T-cell (primary cell): ENCODE data around the gene INTS6. TPM values are rescaled to one million over a fixed set of nuclear protein-coding genes. Genes with fewer than 3 reads are reported as not detected.

Experiments used
- ATAC-seq, 4 experiments: fragments of 200-7000 bp in 3 of 4; fragments of 150-1000 bp in 1 of 4; cut with Tn5 transposase; replicated peaks in 1 of 4; 1 replicate in 3 of 4; 2 replicates in 1 of 4; pipeline ENCODE4 v1.10.0; 2021; ENCODE audit warnings: moderate library complexity in 3 of 4, mild to moderate bottlenecking in 2 of 4, moderate number of reproducible peaks in 1 of 4
- CTCF ChIA-PET, 2 donors: fragments of 300-600 bp; sonication (Branson Sonifier 250); formaldehyde crosslinking; loops; one replicate each; lab custom pipeline; 2022; ENCODE audit warnings: antibody characterized with exemption in 2 of 2; lab: Charles Lee
- POLR2A ChIA-PET, 2 donors: fragments of 300-600 bp; sonication (Branson Sonifier 250); formaldehyde crosslinking; loops; one replicate each; lab custom pipeline; 2022; ENCODE audit warnings: antibody characterized with exemption in 2 of 2; lab: Charles Lee
- DNase-seq, 35 experiments: peaks; one replicate each; pipeline versions ENCODE4 v3.0.0 to v3.0.0-alpha.2; 2013 to 2023
- H3K27ac ChIP-seq: one replicate; pipeline ENCODE4 v1.5.1; 2013; ENCODE audit warnings: low read length
- H3K27me3 ChIP-seq, 2 experiments: replicated peaks in 1 of 2; 1 replicate in 1 of 2; 2 replicates in 1 of 2; pipeline versions ENCODE4 v1.6.1 to v1.7.0; 2013; ENCODE audit warnings: low read length in 1 of 2, mixed read lengths in 1 of 2; ENCODE audit not compliant: control insufficient read depth in 2 of 2, insufficient read depth in 2 of 2; ENCODE audit errors: extremely low read depth in 1 of 2
- H3K36me3 ChIP-seq, 2 donors: 1 replicate in 1 of 2; 2 replicates in 1 of 2; pipeline versions ENCODE4 v1.6.1 to v1.7.0; 2013; ENCODE audit warnings: low read length in 1 of 2; ENCODE audit not compliant: control insufficient read depth in 2 of 2, insufficient read depth in 1 of 2; ENCODE audit errors: extremely low read depth in 1 of 2
- H3K4me1 ChIP-seq, 2 experiments: 1 replicate in 1 of 2; 2 replicates in 1 of 2; pipeline versions ENCODE4 v1.6.1 to v1.7.0; 2013; ENCODE audit warnings: low read length in 2 of 2, mixed read lengths in 1 of 2; ENCODE audit not compliant: insufficient read depth in 2 of 2, control insufficient read depth in 1 of 2; ENCODE audit errors: extremely low read depth in 1 of 2
- H3K4me3 ChIP-seq, 2 donors: 1 replicate in 1 of 2; 2 replicates in 1 of 2; pipeline versions ENCODE4 v1.5.1 to v1.7.0; 2013; ENCODE audit warnings: mild to moderate bottlenecking in 2 of 2, low read length in 1 of 2, moderate library complexity in 1 of 2; ENCODE audit not compliant: control insufficient read depth in 1 of 2; ENCODE audit errors: extremely low read depth in 1 of 2
- H3K9me3 ChIP-seq: 2 replicates; pipeline ENCODE4 v1.7.0; 2013
- H3K27ac Mint-ChIP-seq, 2 donors: one replicate each; pipeline ENCODE4 v1.8.0; 2020 to 2021; ENCODE audit warnings: mild to moderate bottlenecking in 2 of 2, mixed read lengths in 2 of 2
- H3K27me3 Mint-ChIP-seq, 2 donors: one replicate each; pipeline ENCODE4 v1.8.0; 2021 to 2022; ENCODE audit warnings: mixed read lengths in 2 of 2
- H3K36me3 Mint-ChIP-seq: one replicate; pipeline ENCODE4 v1.8.0; 2021; ENCODE audit warnings: mixed read lengths
- H3K4me1 Mint-ChIP-seq, 3 donors: one replicate each; pipeline ENCODE4 v1.8.0; 2020 to 2022; ENCODE audit warnings: mixed read lengths in 3 of 3, mild to moderate bottlenecking in 1 of 3
- H3K4me3 Mint-ChIP-seq, 3 donors: one replicate each; pipeline ENCODE4 v1.8.0; 2020 to 2022; ENCODE audit warnings: mild to moderate bottlenecking in 3 of 3, mixed read lengths in 3 of 3, moderate library complexity in 3 of 3
- H3K9me3 Mint-ChIP-seq, 3 donors: one replicate each; pipeline ENCODE4 v1.8.0; 2020 to 2022; ENCODE audit warnings: mixed read lengths in 3 of 3
- WGBS: methylation state at CpG from one replicate; pipeline ENCODE4 v1.1.5; 2013; ENCODE audit warnings: missing lambda C conversion rate; ENCODE audit not compliant: insufficient coverage; 5-methylcytosine and 5-hydroxymethylcytosine counted together
- total RNA-seq, 35 experiments: library from RNA in 6 of 35; stranded (reverse) in 6 of 35; fragments of 120-200 nt in 1 of 35; gene quantifications; one replicate each; pipeline versions ENCODE4 v1.2.1 to v1.2.4 and lab custom pipeline; 2013 to 2026

The INTS6 gene
- total RNA-seq, 5 donors from 2014 or later (not counting 1 experiment from before 2014, with no cell fraction given) = 50.0 to 77.9 (median 58.7) TPM

- Mint-ChIP-seq H3K4me1 (peaks cover 5 to 20% (median 16%) of the 10 kb centered on the region in 3 donors), H3K9me3 (no peaks in the 10 kb centered on the region), H3K4me3 (no peak overlapping the region), H3K27me3 (no peaks in the 10 kb centered on the region), H3K27ac (no peak overlapping the region), H3K36me3 (peaks cover 3% of the 10 kb centered on the region)
- ChIA-PET CTCF (interaction anchor here (0.6 to 1.9 kb wide), 2 partner anchors 359 to 389 kb away, joined by 3 to 7 read pairs; no protein-coding TSS in a partner anchor), POLR2A (interaction anchor here in 1 of 2 donors (0.5 kb wide), 1 partner anchor 41 kb away, joined by 3 read pairs; no protein-coding TSS in a partner anchor)
- Histone ChIP-seq H3K4me3 (no peak overlapping the region), H3K36me3 (no peaks in the 10 kb centered on the region), H3K4me1 (peaks cover 0 to 9% of the 10 kb centered on the region in 2 experiments), H3K27ac (no peak overlapping the region), H3K9me3 (no peaks in the 10 kb centered on the region), H3K27me3 (no peaks in the 10 kb centered on the region)
- ATAC-seq (no peak), DNase-seq (no peak)
- no CpG with 5 or more reads among the region's 4 CpGs for WGBS
Observed at GRCh38 chr13:51437550-51438127, 15.2 kb downstream of the INTS6 start.

GRCh38 chr13:51435002-51435578 lies 17.7 kb downstream of the INTS6 start:
- Mint-ChIP-seq H3K36me3 (peaks cover 7% of the 10 kb centered on the region), H3K9me3 (no peaks in the 10 kb centered on the region), H3K4me1 (peaks cover 18 to 27% (median 26%) of the 10 kb centered on the region in 3 donors), H3K4me3 (no peak overlapping the region), H3K27ac (no peak overlapping the region), H3K27me3 (no peaks in the 10 kb centered on the region)
- Histone ChIP-seq H3K4me1 (peaks cover 0 to 9% of the 10 kb centered on the region in 2 experiments), H3K4me3 (no peak overlapping the region), H3K36me3 (no peaks in the 10 kb centered on the region), H3K27me3 (no peaks in the 10 kb centered on the region), H3K9me3 (no peaks in the 10 kb centered on the region), H3K27ac (no peak overlapping the region)
- no CpG with 5 or more reads among the region's 1 CpG for WGBS
- ChIA-PET CTCF (interaction anchor here (0.5 to 3.4 kb wide), 32 partner anchors 9 to 1642 kb away, joined by 3 to 85 read pairs (median 4); partner anchors contain the start of gene INTS6 (in 1 of the 2)), POLR2A (interaction anchor here (0.6 to 2.1 kb wide), 7 partner anchors 10 to 1933 kb away, joined by 3 to 15 read pairs (median 5); partner anchors contain the start of gene INTS6 (in 2 of the 2))
- ATAC-seq (peak in 1 of 4 experiments; percentile 51), DNase-seq (peak in 1 of 35 experiments; percentile 58)

GRCh38 chr13:51432576-51432975 lies 20.3 kb downstream of the INTS6 start:
- Histone ChIP-seq H3K27me3 (no peaks in the 10 kb centered on the region), H3K9me3 (no peaks in the 10 kb centered on the region), H3K27ac (no peak overlapping the region), H3K36me3 (peaks cover 0 to 11% of the 10 kb centered on the region in 2 donors), H3K4me3 (no peak overlapping the region), H3K4me1 (peaks cover 0 to 11% of the 10 kb centered on the region in 2 experiments)
- no CpG with 5 or more reads among the region's 2 CpGs for WGBS
- Mint-ChIP-seq H3K27me3 (no peaks in the 10 kb centered on the region), H3K27ac (no peak overlapping the region), H3K4me3 (no peak overlapping the region), H3K4me1 (peaks cover 31 to 41% (median 41%) of the 10 kb centered on the region in 3 donors), H3K9me3 (no peaks in the 10 kb centered on the region), H3K36me3 (peaks cover 18% of the 10 kb centered on the region)
- ATAC-seq (no peak), DNase-seq (no peak)
- ChIA-PET POLR2A (no interaction called here), CTCF (interaction anchor here (1.1 to 3.4 kb wide), 3 partner anchors 9 to 366 kb away, joined by 5 to 85 read pairs (median 29); no protein-coding TSS in a partner anchor)

GRCh38 chr13:51426982-51427381 lies 25.9 kb downstream of the INTS6 start:
- peaks cover 0 to 13% of the 10 kb centered on the region in 2 donors for H3K36me3 ChIP-seq
- CTCF ChIA-PET = no interaction called here
- H3K4me1 ChIP-seq = peaks cover 4 to 30% of the 10 kb centered on the region in 2 experiments
- Mint-ChIP-seq H3K27me3 (no peaks in the 10 kb centered on the region), H3K36me3 (peaks cover 31% of the 10 kb centered on the region), H3K9me3 (no peaks in the 10 kb centered on the region), H3K4me3 (peak overlapping the region in 1 of 3 donors; percentile 4), H3K4me1 (peaks cover 75 to 77% (median 76%) of the 10 kb centered on the region in 3 donors), H3K27ac (no peak overlapping the region)
- H3K4me3 ChIP-seq = no peak overlapping the region
- no peak for DNase-seq
- POLR2A ChIA-PET = interaction anchor here in 1 of 2 donors (2.0 kb wide), 1 partner anchor 26 kb away, joined by 5 read pairs; no protein-coding TSS in a partner anchor
- H3K27ac ChIP-seq = no peak overlapping the region
- no peak for ATAC-seq
- H3K27me3 ChIP-seq = no peaks in the 10 kb centered on the region
- no peaks in the 10 kb centered on the region for H3K9me3 ChIP-seq

GRCh38 chr13:51425410-51426042 lies 27.3 kb downstream of the INTS6 start:
- no CpG with 5 or more reads among the region's 4 CpGs for WGBS
- peaks cover 82 to 84% (median 83%) of the 10 kb centered on the region in 3 donors for H3K4me1 Mint-ChIP-seq
- no peaks in the 10 kb centered on the region for H3K27me3 ChIP-seq
- peaks cover 9 to 42% of the 10 kb centered on the region in 2 experiments for H3K4me1 ChIP-seq
- DNase-seq = no peak
- H3K27me3 Mint-ChIP-seq = no peaks in the 10 kb centered on the region
- POLR2A ChIA-PET = interaction anchor here in 1 of 2 donors (1.4 kb wide), 1 partner anchor 28 kb away, joined by 4 read pairs; the partner anchor contains the start of gene INTS6
- no peak overlapping the region for H3K27ac Mint-ChIP-seq
- peaks cover 35% of the 10 kb centered on the region for H3K36me3 Mint-ChIP-seq
- H3K9me3 Mint-ChIP-seq = no peaks in the 10 kb centered on the region
- no peak overlapping the region for H3K4me3 Mint-ChIP-seq
- H3K36me3 ChIP-seq = peaks cover 0 to 13% of the 10 kb centered on the region in 2 donors
- no peak overlapping the region for H3K27ac ChIP-seq
- CTCF ChIA-PET = interaction anchor here in 1 of 2 donors (0.6 to 1.3 kb wide), 2 partner anchors 9 to 19 kb away, joined by 3 read pairs; no protein-coding TSS in a partner anchor
- no peaks in the 10 kb centered on the region for H3K9me3 ChIP-seq
- no peak for ATAC-seq
- H3K4me3 ChIP-seq = no peak overlapping the region

- DNase-seq (no peak), ATAC-seq (no peak)
- H3K36me3 ChIP-seq = peaks cover 0 to 7% of the 10 kb centered on the region in 2 donors
- Mint-ChIP-seq H3K36me3 (peaks cover 37% of the 10 kb centered on the region), H3K4me3 (no peak overlapping the region), H3K4me1 (peaks cover 83 to 84% (median 83%) of the 10 kb centered on the region in 3 donors), H3K27ac (no peak overlapping the region), H3K9me3 (no peaks in the 10 kb centered on the region), H3K27me3 (no peaks in the 10 kb centered on the region)
- H3K4me3 ChIP-seq = no peak overlapping the region
- peaks cover 9 to 56% of the 10 kb centered on the region in 2 experiments for H3K4me1 ChIP-seq
- POLR2A ChIA-PET = interaction anchor here (0.5 to 0.8 kb wide), 2 partner anchors 16 to 29 kb away, joined by 3 read pairs; no protein-coding TSS in a partner anchor
- no peaks in the 10 kb centered on the region for H3K9me3 ChIP-seq
- H3K27ac ChIP-seq = no peak overlapping the region
- H3K27me3 ChIP-seq = no peaks in the 10 kb centered on the region
- CTCF ChIA-PET = interaction anchor here (0.6 to 1.7 kb wide), 5 partner anchors 11 to 1315 kb away, joined by 3 read pairs; no protein-coding TSS in a partner anchor
Observed at GRCh38 chr13:51423766-51424165, 29.1 kb downstream of the INTS6 start.
